OCI-LY7 (cell line): ENCODE measurements around the gene IL2RA. TPM values are rescaled to one million over a fixed set of nuclear protein-coding genes. Genes with fewer than 3 reads are reported as not detected.
A peak's percentile ranks its signal among the peaks of the same experiment; 100 is the strongest.

Experiments
- BruUV-seq: library from RNA; stranded (reverse); fragments of 400-500 nt; replicated peaks from 2 replicates; lab custom pipeline; 2021; lab: Mats Ljungman, UMichigan
- CTCF ChIA-PET: fragments of 300-600 bp; sonication (Branson Sonifier 250); formaldehyde crosslinking; loops from one replicate; lab custom pipeline; 2022; ENCODE audit warnings: antibody characterized with exemption; ENCODE audit not compliant: unreplicated experiment; lab: Charles Lee
- POLR2A ChIA-PET: fragments of 300-600 bp; sonication (Branson Sonifier 250); formaldehyde crosslinking; loops from one replicate; lab custom pipeline; 2022; ENCODE audit warnings: antibody characterized with exemption; lab: Charles Lee
- DNase-seq: peaks from one replicate; pipeline ENCODE4 v3.0.0-alpha.2; 2015; ENCODE audit warnings: low spot score
- H2AFZ ChIP-seq: fragments of 200-600 bp; sonication (generic), shearing (Covaris generic); 2 replicates; pipeline ENCODE4 v1.6.1; 2014; ENCODE audit warnings: mild to moderate bottlenecking, antibody characterized with exemption, low read length, moderate library complexity
- H3K27ac ChIP-seq: fragments of 200-600 bp; sonication (generic); 2 replicates; pipeline ENCODE4 v1.5.1; 2014; ENCODE audit warnings: mixed run types, low read depth, mild to moderate bottlenecking, moderate library complexity, low read length, inconsistent platforms; ENCODE audit not compliant: poor library complexity, severe bottlenecking
- H3K36me3 ChIP-seq: fragments of 200-600 bp; sonication (generic); 2 replicates; pipeline ENCODE4 v1.6.1; 2014; ENCODE audit warnings: mild to moderate bottlenecking, antibody characterized with exemption, low read length, moderate library complexity, mixed read lengths; ENCODE audit not compliant: insufficient read depth
- H3K4me1 ChIP-seq: fragments of 200-600 bp; sonication (generic); 2 replicates; pipeline ENCODE4 v1.5.1; 2014; ENCODE audit warnings: mild to moderate bottlenecking, low read length; ENCODE audit not compliant: insufficient read depth, poor library complexity, severe bottlenecking
- H3K4me2 ChIP-seq: fragments of 200-600 bp; sonication (generic); 2 replicates; pipeline ENCODE4 v1.6.1; 2014; ENCODE audit warnings: mild to moderate bottlenecking, low read length
- H3K4me3 ChIP-seq: fragments of 200-600 bp; sonication (generic); 2 replicates; pipeline ENCODE4 v1.5.1; 2014; ENCODE audit warnings: mild to moderate bottlenecking, low read depth, low read length; ENCODE audit not compliant: poor library complexity, severe bottlenecking
- H3K79me2 ChIP-seq: fragments of 200-600 bp; sonication (generic); 2 replicates; pipeline ENCODE4 v1.6.1; 2016; ENCODE audit warnings: low read depth, mild to moderate bottlenecking, low read length, moderate library complexity, mixed read lengths; ENCODE audit not compliant: insufficient read depth
- H3K9me2 ChIP-seq: fragments of 200-600 bp; sonication (generic); 2 replicates; pipeline ENCODE4 v1.6.1; 2016; ENCODE audit warnings: mild to moderate bottlenecking, low read length, mixed read lengths; ENCODE audit not compliant: insufficient read depth
- H3K9me3 ChIP-seq: fragments of 200-600 bp; sonication (generic); 2 replicates; pipeline ENCODE4 v1.6.1; 2014; ENCODE audit warnings: mild to moderate bottlenecking, mixed run types, low read length, mixed read lengths
- H4K20me1 ChIP-seq: fragments of 200-600 bp; sonication (generic); 2 replicates; pipeline ENCODE4 v1.6.1; 2014; ENCODE audit warnings: mild to moderate bottlenecking, antibody characterized with exemption, low read length, moderate library complexity, mixed read lengths; ENCODE audit not compliant: insufficient read depth
- CTCF ChIP-seq: fragments of 200-600 bp; sonication (generic); conservative IDR thresholded peaks from 2 replicates; pipeline ENCODE4 v1.5.1; 2014; ENCODE audit warnings: mild to moderate bottlenecking, antibody characterized with exemption, low read length, moderate library complexity, mixed read lengths
- EZH2phosphoT487 ChIP-seq: fragments of 200-600 bp; sonication (generic); IDR thresholded peaks from 2 replicates; pipeline ENCODE4 v1.6.1; 2018; ENCODE audit warnings: low read depth, borderline replicate concordance, mild to moderate bottlenecking, mixed run types, antibody characterized with exemption, low read length, moderate library complexity, mixed read lengths
- intact Hi-C: fragments of 100-400 bp; cut with micrococcal nuclease; formaldehyde crosslinking; loops from one replicate; pipeline ENCODE4 v1.10.0; 2022; ENCODE audit not compliant: unreplicated experiment
- total RNA-seq, 2 experiments: library from RNA; depleted of rRNA in 1 of 2; stranded (reverse); fragments of >200 nt in 1 of 2; shearing (Covaris generic) in 1 of 2; gene quantifications; 2 replicates each; pipeline ENCODE4 v1.2.3, GENCODE V29; 2014 to 2022

IL2RA gene
- total RNA-seq, 2 experiments from 2014 or later, result 22.3 to 24.0 TPM

GRCh38 chr10:6082496-6083395 lies 20.6 kb upstream of the IL2RA start:
- no peaks in the 10 kb centered on the region for H3K9me2 ChIP-seq

GRCh38 chr10:6080417-6080973 lies 18.3 kb upstream of the IL2RA start:
- no peaks in the 10 kb centered on the region for H3K9me2 ChIP-seq
- H3K79me2 ChIP-seq, result no peaks in the 10 kb centered on the region
- H2AFZ ChIP-seq, result 0 out of 2 replicates have a peak overlapping the region, but pooled peaks have one; percentile 32
- no peak for TF ChIP-seq EZH2phosphoT487
- no peak for TF ChIP-seq CTCF
- CTCF ChIA-PET, result interaction anchor here (1.8 kb wide), 1 partner anchor 9 kb away, joined by 7 read pairs; no protein-coding TSS in a partner anchor
- no peak for DNase-seq
- H3K9me3 ChIP-seq, result no peaks in the 10 kb centered on the region
- POLR2A ChIA-PET, result interaction anchor here (1.0 to 1.7 kb wide), 5 partner anchors 8 to 66 kb away, joined by 3 to 8 read pairs (median 3); no protein-coding TSS in a partner anchor
- BruUV-seq, result no TSS peak
- no peak overlapping the region for H3K4me2 ChIP-seq
- H3K27ac ChIP-seq, result no peak overlapping the region
- H4K20me1 ChIP-seq, result no peaks in the 10 kb centered on the region
- no peaks in the 10 kb centered on the region for H3K36me3 ChIP-seq
- H3K4me3 ChIP-seq, result no peak overlapping the region
- peaks cover 34% of the 10 kb centered on the region for H3K4me1 ChIP-seq
- intact Hi-C loops, result loop anchor here (10.0 kb wide), 1 partner anchor 266 kb away; the partner anchor contains the start of gene GDI2

More at GRCh38 chr10:6082496-6083395, 20.6 kb upstream of the IL2RA start:
- ChIA-PET POLR2A (interaction anchor here (0.7 to 2.1 kb wide), 5 partner anchors 10 to 33 kb away, joined by 3 to 16 read pairs (median 6); no protein-coding TSS in a partner anchor), CTCF (interaction anchor here (1.3 to 1.8 kb wide), 2 partner anchors 11 to 68 kb away, joined by 4 to 7 read pairs; no protein-coding TSS in a partner anchor)
- Histone ChIP-seq H3K4me2 (no peak overlapping the region), H2AFZ (peak overlapping the region; percentile 47; the same call in 1 of the 2 replicates), H3K4me1 (peaks cover 55% of the 10 kb centered on the region), H3K9me3 (no peaks in the 10 kb centered on the region), H4K20me1 (no peaks in the 10 kb centered on the region), H3K79me2 (peaks cover 8% of the 10 kb centered on the region; the same call in 1 of the 2 replicates), H3K4me3 (no peak overlapping the region), H3K36me3 (no peaks in the 10 kb centered on the region), H3K27ac (no peak overlapping the region)
- intact Hi-C loops, result loop anchor here (10.0 kb wide), 1 partner anchor 268 kb away; the partner anchor contains the start of gene GDI2
- no peak for TF ChIP-seq CTCF
- no peak for TF ChIP-seq EZH2phosphoT487
- no TSS peak for BruUV-seq
- DNase-seq, result no peak
